Uterus (tissue), 2 donors: ENCODE results near the gene CMC4.

Source experiments
- CTCF ChIP-seq, 4 experiments: fragments of 200-600 bp in 2 of 4; fragments of 450-650 bp in 2 of 4; sonication (generic) in 2 of 4; IDR thresholded peaks; one replicate each; pipeline ENCODE4 v1.5.1; 2016 to 2019; ENCODE audit warnings: antibody characterized with exemption in 4 of 4, mild to moderate bottlenecking in 2 of 4, moderate library complexity in 1 of 4
- POLR2A ChIP-seq, 2 donors: fragments of 450-650 bp; IDR thresholded peaks; one replicate each; pipeline ENCODE4 v1.6.1; 2016; ENCODE audit warnings: antibody characterized with exemption in 2 of 2, mild to moderate bottlenecking in 1 of 2, moderate library complexity in 1 of 2

DNA sequence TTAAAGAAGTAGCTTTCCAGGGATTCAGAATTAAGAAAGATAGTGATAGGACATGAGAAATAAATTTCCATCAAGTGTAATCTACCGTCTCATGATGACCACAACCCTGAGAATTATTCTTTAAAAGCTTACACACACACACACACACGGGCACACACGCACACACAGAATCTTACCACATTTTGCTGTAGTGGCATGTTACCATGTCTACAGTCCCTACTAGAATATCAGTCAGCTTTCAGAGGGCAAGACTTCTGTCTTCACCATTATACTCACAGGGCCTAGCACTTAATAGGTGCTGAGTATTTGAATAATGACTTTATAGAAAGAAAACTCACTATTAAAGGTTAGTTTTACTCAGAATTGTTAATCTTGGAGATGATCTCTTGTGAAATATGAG, 15.4 kb downstream of the CMC4 start:
- no peak for TF ChIP-seq POLR2A (IDR thresholded peaks at IDR 0.05)
- TF ChIP-seq CTCF (IDR thresholded peaks at IDR 0.05) = no peak
